ENCODE results near the gene UNC5C.

The UNC5C gene

DNA sequence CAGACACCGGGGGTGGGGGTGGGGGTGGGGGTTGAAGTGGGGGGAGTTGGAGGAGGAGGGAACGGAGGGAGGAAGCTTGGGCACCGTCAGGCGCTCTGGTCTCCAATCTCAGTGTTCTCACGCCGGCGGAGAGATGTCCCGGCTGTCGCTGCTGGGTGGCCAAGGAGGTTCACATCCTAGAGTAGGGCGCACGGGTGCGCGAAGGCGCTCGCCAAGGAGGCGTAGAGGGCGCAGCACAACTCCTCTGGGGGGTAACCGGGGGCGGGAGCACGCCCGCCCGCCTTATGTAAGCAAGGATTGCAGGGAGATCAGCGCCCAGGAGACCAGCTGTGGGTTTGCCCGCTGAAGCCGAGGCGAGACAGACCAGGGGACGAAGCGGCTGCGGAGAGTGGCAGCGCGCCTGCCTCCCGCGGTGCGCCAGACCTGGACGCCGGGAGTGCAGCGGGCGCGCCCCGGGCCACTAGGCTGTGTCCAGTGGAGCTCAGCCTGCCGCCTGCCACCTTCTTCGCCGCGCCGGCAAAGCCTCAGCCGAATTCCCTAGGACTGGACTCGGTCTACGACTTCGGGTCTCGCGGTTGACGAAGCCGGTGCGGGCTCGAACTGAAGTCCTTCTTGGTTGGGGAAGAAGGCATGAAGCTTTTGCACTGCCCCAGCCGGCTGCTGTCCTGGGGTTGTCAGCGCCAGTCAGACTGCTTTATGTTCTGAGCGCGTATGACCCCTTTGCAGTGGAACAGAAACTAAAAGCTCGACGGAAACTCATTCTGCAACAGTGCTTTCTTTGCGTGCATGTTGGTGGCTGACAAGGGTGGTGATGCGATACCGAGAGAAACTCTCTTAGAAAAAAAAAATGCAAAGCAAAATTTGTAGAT lies 707 bp upstream of the UNC5C start:
- H3K4me3 Mint-ChIP-seq, result peak overlapping the region; percentile 89
- peaks cover 21% of the 10 kb centered on the region for H3K27me3 Mint-ChIP-seq (ENCODE audit: low read depth, poor library complexity)
- H3K9me3 Mint-ChIP-seq, result no peaks in the 10 kb centered on the region
- TF ChIP-seq, protein P1, sequence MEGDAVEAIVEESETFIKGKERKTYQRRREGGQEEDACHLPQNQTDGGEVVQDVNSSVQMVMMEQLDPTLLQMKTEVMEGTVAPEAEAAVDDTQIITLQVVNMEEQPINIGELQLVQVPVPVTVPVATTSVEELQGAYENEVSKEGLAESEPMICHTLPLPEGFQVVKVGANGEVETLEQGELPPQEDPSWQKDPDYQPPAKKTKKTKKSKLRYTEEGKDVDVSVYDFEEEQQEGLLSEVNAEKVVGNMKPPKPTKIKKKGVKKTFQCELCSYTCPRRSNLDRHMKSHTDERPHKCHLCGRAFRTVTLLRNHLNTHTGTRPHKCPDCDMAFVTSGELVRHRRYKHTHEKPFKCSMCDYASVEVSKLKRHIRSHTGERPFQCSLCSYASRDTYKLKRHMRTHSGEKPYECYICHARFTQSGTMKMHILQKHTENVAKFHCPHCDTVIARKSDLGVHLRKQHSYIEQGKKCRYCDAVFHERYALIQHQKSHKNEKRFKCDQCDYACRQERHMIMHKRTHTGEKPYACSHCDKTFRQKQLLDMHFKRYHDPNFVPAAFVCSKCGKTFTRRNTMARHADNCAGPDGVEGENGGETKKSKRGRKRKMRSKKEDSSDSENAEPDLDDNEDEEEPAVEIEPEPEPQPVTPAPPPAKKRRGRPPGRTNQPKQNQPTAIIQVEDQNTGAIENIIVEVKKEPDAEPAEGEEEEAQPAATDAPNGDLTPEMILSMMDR (IDR thresholded peaks at IDR 0.05), result no peak
- H3K27ac Mint-ChIP-seq, result no peak overlapping the region
- H3K36me3 Mint-ChIP-seq (ENCODE audit: low read depth), result no peaks in the 10 kb centered on the region
- H3K4me1 Mint-ChIP-seq, result peaks cover 57% of the 10 kb centered on the region
- peak; percentile 70 for DNase-seq

DNA sequence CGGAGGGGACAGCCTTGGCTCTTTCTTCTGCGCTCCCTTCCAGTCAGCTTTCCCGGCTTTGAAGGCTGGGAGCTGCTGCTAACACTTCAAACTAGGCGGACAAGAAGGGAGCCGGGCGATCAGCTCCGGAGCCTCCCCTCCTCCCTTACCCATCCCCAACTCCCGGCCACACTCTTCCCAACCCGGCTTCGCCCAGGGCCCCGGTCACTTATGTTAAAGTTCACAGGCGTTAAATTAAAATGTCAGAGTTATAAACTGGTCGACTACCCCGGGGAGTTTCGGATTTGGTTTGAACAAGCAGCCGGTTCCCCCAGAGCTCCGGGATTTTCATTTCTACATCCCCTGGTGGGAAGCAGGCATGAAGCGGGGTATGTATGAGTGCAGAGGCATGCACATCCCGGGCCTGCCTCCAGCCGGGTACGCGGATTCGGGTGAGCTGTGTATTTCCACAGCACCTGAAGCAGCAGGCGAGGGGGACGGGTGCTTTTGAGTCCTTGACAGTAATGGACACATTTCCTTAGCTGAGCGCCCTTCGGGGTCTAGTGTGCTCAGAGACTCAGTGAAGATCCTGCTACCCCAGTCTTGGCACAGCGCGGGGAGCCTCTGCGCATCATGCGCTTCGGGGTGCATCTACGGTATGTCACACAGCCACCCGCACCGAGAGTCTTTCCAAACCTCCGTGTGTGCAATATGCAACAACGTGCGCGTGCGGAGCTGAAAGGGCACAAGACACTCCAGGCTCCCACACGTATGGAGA lies 880 bp downstream of the UNC5C start:
- H3K9me3 Mint-ChIP-seq, result no peaks in the 10 kb centered on the region
- no peaks in the 10 kb centered on the region for H3K36me3 Mint-ChIP-seq (ENCODE audit: low read depth)
- TF ChIP-seq, protein P1 (IDR thresholded peaks at IDR 0.05), result no peak
- H3K4me3 Mint-ChIP-seq, result peak overlapping the region; percentile 89
- peak; percentile 42 for DNase-seq
- peaks cover 21% of the 10 kb centered on the region for H3K27me3 Mint-ChIP-seq (ENCODE audit: low read depth, poor library complexity)
- peaks cover 54% of the 10 kb centered on the region for H3K4me1 Mint-ChIP-seq
- H3K27ac Mint-ChIP-seq, result peak overlapping the region; percentile 32

DNA sequence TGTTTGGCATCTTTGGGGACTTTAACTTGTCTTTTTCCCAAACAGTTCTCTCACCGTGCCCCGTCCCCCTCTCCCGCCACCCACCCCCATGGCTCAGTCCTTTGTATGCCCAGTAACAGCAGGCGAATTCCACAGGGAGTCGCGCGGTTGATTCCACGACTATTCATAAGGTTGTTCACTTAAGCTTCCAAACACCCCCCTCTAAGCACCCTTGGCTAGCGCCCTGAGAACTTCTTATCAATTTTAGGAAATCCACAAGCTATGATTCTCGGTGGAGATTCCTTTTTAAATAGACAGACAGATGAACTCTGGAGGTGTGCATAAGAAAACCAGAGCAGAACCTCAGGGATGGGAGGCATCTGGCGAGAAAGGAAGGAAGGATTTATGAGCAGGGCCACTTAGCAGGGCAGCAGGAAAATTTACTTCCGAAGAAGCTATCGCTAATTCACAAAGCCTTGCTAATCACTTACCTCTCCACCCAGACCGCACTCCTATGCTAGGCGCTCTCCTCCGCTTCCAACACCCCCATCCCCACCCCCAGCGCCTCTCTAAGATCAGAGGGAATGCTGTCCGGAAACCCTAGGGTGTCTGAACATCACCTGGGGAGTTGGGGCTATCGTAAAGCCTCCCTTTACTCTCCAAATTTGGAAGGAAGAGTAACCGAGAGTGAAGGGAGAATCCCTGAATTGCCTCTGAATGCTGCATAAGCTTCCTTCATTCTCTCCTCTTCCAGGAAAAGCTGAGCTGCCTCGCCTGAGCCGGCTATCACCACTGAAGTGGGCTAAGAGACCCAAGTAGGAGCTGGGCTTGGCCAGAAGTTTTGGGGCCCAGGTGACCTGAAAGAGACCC lies 1.7 kb downstream of the UNC5C start:
- DNase-seq, result peak; percentile 35
- no peak overlapping the region for H3K27ac Mint-ChIP-seq

GRCh38 chr4:95546221-95546620 lies 2.6 kb downstream of the UNC5C start:
- peaks cover 55% of the 10 kb centered on the region for H3K4me1 Mint-ChIP-seq

More for the DNA sequence above, 1.7 kb downstream of the UNC5C start:
- peaks cover 56% of the 10 kb centered on the region for H3K4me1 Mint-ChIP-seq
- H3K4me3 Mint-ChIP-seq, result peak overlapping the region; percentile 89
- H3K27me3 Mint-ChIP-seq (ENCODE audit: low read depth, poor library complexity), result peaks cover 21% of the 10 kb centered on the region
- TF ChIP-seq, protein P1 (IDR thresholded peaks at IDR 0.05), result no peak
- H3K36me3 Mint-ChIP-seq (ENCODE audit: low read depth), result no peaks in the 10 kb centered on the region
- no peaks in the 10 kb centered on the region for H3K9me3 Mint-ChIP-seq

DNA sequence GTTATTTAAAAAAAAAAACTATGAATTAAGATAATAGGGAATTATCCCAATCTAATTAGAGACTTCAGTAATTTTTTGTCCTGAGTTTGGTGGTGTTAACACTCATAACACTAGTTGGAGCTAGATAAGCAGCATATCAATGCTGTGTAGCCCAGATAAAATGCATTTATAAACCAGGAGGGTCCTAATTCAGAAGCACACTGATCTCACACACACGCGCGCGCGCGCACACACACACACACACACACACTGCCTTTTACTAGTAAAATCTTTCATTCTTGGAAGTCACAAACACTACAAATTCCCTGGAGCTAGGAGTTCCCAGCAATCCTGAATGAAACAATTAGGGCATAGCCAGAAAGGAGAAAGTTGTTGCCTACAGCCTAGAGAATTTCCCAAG lies 3.2 kb downstream of the UNC5C start:
- DNase-seq, result no peak
- peaks cover 12% of the 10 kb centered on the region for H3K27me3 Mint-ChIP-seq (ENCODE audit: low read depth, poor library complexity)
- H3K4me1 Mint-ChIP-seq, result peaks cover 52% of the 10 kb centered on the region
- H3K36me3 Mint-ChIP-seq (ENCODE audit: low read depth), result no peaks in the 10 kb centered on the region
- no peak overlapping the region for H3K27ac Mint-ChIP-seq
- H3K4me3 Mint-ChIP-seq, result peak overlapping the region; percentile 89
- TF ChIP-seq, protein P1 (IDR thresholded peaks at IDR 0.05), result no peak
- no peaks in the 10 kb centered on the region for H3K9me3 Mint-ChIP-seq

More at GRCh38 chr4:95546221-95546620, 2.6 kb downstream of the UNC5C start:
- H3K27me3 Mint-ChIP-seq (ENCODE audit: low read depth, poor library complexity), result peaks cover 14% of the 10 kb centered on the region
- H3K27ac Mint-ChIP-seq, result no peak overlapping the region
- no peak for DNase-seq
- peak overlapping the region; percentile 89 for H3K4me3 Mint-ChIP-seq
- H3K9me3 Mint-ChIP-seq, result no peaks in the 10 kb centered on the region
- TF ChIP-seq, protein P1 (IDR thresholded peaks at IDR 0.05), result no peak
- H3K36me3 Mint-ChIP-seq (ENCODE audit: low read depth), result no peaks in the 10 kb centered on the region

All from nephron progenitor cell (in vitro differentiated cells).